ENCODE data around the gene ZNF529. TPM values are rescaled to one million over a fixed set of nuclear protein-coding genes. Genes with fewer than 3 reads are reported as not detected.
A peak's percentile ranks its signal among the peaks of the same experiment; 100 is the strongest.

The ZNF529 gene
- total RNA-seq, 4 donors from 2014 or later, result 3.2 to 12.8 (median 3.6) TPM

- WGBS, 2 donors, result 91 to 94% methylated on average over 1 of the region's 1 CpG
- intact Hi-C loops (cut with DNase I), result no loop called here
- Histone ChIP-seq H3K4me1 (no peaks in the 10 kb centered on the region), H3K4me3 (no peak overlapping the region), H3K9me3 (peaks cover 0 to 100% (median 92%) of the 10 kb centered on the region in 3 donors), H3K27ac (no peak overlapping the region), H3K27me3 (no peaks in the 10 kb centered on the region), H3K36me3 (peaks cover 5 to 96% (median 12%) of the 10 kb centered on the region in 3 donors)
- TF ChIP-seq, protein P1, sequence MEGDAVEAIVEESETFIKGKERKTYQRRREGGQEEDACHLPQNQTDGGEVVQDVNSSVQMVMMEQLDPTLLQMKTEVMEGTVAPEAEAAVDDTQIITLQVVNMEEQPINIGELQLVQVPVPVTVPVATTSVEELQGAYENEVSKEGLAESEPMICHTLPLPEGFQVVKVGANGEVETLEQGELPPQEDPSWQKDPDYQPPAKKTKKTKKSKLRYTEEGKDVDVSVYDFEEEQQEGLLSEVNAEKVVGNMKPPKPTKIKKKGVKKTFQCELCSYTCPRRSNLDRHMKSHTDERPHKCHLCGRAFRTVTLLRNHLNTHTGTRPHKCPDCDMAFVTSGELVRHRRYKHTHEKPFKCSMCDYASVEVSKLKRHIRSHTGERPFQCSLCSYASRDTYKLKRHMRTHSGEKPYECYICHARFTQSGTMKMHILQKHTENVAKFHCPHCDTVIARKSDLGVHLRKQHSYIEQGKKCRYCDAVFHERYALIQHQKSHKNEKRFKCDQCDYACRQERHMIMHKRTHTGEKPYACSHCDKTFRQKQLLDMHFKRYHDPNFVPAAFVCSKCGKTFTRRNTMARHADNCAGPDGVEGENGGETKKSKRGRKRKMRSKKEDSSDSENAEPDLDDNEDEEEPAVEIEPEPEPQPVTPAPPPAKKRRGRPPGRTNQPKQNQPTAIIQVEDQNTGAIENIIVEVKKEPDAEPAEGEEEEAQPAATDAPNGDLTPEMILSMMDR (IDR thresholded peaks at IDR 0.05), result no peak
- TF ChIP-seq POLR2A (IDR thresholded peaks at IDR 0.05), result no peak
- DNase-seq, result no peak
These were observed 8.7 kb downstream of the ZNF529 start for GRCh38 chr19:36564391-36564790.

- H3K9me3 ChIP-seq, result peaks cover 21 to 100% (median 94%) of the 10 kb centered on the region in 3 donors
- H3K4me1 ChIP-seq, result no peaks in the 10 kb centered on the region
- H3K27ac ChIP-seq, result no peak overlapping the region
- DNase-seq, result no peak
- 92 to 97% methylated on average over 5 of the region's 5 CpGs for WGBS, 2 donors
- peaks cover 11 to 98% (median 23%) of the 10 kb centered on the region in 3 donors for H3K36me3 ChIP-seq
- no peak for TF ChIP-seq POLR2A (IDR thresholded peaks at IDR 0.05)
- TF ChIP-seq, protein P1 (IDR thresholded peaks at IDR 0.05), result no peak
- H3K27me3 ChIP-seq, result no peaks in the 10 kb centered on the region
- H3K4me3 ChIP-seq, result no peak overlapping the region
- intact Hi-C loops (cut with DNase I), result no loop called here
These were observed 25.9 kb downstream of the ZNF529 start for GRCh38 chr19:36547001-36547732.

DNA sequence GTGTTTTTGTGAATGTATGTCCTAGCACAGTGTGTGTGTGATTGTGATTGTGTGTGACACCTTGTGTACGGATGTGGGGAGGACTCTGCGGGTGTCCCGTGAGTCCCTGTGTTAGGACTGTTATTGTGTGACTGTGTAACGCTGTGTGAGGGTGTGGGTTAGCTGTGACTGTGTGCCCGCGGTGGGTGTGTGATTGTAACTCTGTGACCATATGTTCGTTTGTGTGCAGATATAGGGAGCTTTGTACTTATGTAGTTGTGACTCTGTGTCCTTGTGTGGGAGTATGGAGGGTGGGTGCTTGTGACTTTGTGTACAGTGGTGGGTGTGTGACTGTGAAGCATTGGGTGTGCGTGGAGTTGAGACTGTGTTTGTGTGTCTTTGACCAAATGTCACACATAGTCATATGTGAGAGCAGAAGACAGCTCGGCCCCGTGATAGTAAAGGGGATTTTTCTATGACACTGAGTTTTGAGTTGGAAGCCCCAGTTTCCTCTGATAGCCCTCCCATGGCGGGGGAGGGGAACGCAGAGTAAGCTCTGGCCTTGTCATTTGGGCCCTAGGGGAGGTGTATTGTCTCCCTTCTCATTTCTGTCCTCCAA is 44.1 kb downstream of the ZNF529 start:
- H3K4me3 ChIP-seq, result peak overlapping the region; percentile 63 to 87 (median 73)
- no peak for DNase-seq
- intact Hi-C loops (cut with DNase I), result no loop called here
- no peaks in the 10 kb centered on the region for H3K27me3 ChIP-seq
- peaks cover 4 to 26% (median 15%) of the 10 kb centered on the region in 3 donors for H3K4me1 ChIP-seq
- peaks cover 0 to 58% (median 35%) of the 10 kb centered on the region in 3 donors for H3K9me3 ChIP-seq
- H3K36me3 ChIP-seq, result peaks cover 0 to 44% (median 0%) of the 10 kb centered on the region in 3 donors
- WGBS, 2 donors, result 5 to 15% methylated on average over 8 to 12 of the region's 12 CpGs
- no peak for TF ChIP-seq POLR2A (IDR thresholded peaks at IDR 0.05)
- TF ChIP-seq, protein P1 (IDR thresholded peaks at IDR 0.05), result no peak
- peak overlapping the region; percentile 88 to 96 (median 92) for H3K27ac ChIP-seq

DNA sequence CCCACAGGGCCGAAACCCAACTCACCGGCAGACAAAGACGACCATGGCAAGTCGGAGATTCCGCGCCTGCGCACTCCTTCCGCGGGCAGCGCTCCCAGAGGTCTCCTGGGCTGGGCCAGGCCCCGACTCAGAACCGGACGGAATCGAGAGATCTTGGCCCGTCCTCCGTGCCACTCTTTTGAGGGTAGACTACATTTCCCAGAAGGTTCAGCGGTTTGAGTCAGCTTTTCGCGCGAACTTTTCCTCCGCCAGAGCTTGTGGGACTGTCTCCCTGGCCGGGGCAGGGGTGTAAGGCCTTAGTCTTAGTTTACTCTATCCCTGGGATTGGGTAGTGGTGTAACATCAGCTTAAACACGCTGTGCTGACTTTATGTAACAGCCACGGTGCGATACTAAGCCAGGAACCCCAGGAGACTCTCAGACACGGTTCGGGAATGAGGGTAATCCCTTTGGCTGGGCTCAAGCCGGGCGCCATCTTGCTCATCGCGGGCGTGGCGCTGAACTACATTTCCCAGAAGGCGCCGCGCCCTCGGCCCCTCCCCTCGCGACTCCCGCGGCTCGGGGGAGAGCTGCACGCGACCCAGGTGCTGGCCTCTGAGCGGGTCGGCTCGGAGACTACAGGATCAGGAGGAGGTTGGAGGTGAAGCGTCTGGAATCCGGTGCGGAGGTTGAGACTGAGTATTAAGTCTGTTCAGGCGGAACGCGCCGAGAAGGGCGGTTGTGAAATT is 44.7 kb downstream of the ZNF529 start, which contains the start of gene ZNF260:
ZNF260 (minus strand) TSS at position 78 of the 727 bp plus-strand sequence. CDS start 13,033 bp downstream, outside the sequence.
- DNase-seq, result peak; percentile 75
- TF ChIP-seq POLR2A (IDR thresholded peaks at IDR 0.05), result peak in 2 of 4 donors; percentile 22 to 54
- TF ChIP-seq, protein P1 (IDR thresholded peaks at IDR 0.05), result peak in 1 of 6 experiments; percentile 5
- Histone ChIP-seq H3K4me1 (peaks cover 4 to 26% (median 15%) of the 10 kb centered on the region in 3 donors), H3K9me3 (peaks cover 0 to 58% (median 30%) of the 10 kb centered on the region in 3 donors), H3K27me3 (no peaks in the 10 kb centered on the region), H3K36me3 (peaks cover 0 to 45% (median 0%) of the 10 kb centered on the region in 3 donors), H3K4me3 (peak within 1 kb of the TSS; percentile 63 to 87 (median 73)), H3K27ac (peak within 1 kb of the TSS; percentile 88 to 96 (median 92))
- intact Hi-C loops (cut with DNase I), result no loop called here
- 0 to 1% methylated on average over 8 to 20 of the region's 55 CpGs for WGBS, 2 donors
